ENCODE results near the gene YDJC.

Gene YDJC

GRCh38 chr22:21672107-21672629, 42.3 kb upstream of the YDJC start:
- H3K9me3 ChIP-seq (ENCODE audit: insufficient read depth, low read length) = peaks cover 6% of the 10 kb centered on the region; the same call in 1 of the 2 replicates
- H3K9ac ChIP-seq (ENCODE audit: insufficient read length, low read depth) = no peak overlapping the region
- H3K4me3 ChIP-seq (ENCODE audit: insufficient read length, low read depth) = no peak overlapping the region
- H3K36me3 ChIP-seq (ENCODE audit: insufficient read depth, insufficient read length, low read length) = peaks cover 62% of the 10 kb centered on the region
- DNase-seq (ENCODE audit: low read depth, low spot score) = no peak
- H3K27me3 ChIP-seq (ENCODE audit: insufficient read depth, insufficient read length) = no peaks in the 10 kb centered on the region
- no peaks in the 10 kb centered on the region for H3K4me1 ChIP-seq (ENCODE audit: insufficient read depth, insufficient read length)
- TF ChIP-seq YY1 (IDR thresholded peaks at IDR 0.05; ENCODE audit: insufficient read depth, insufficient read length) (no peak), SUZ12 (IDR thresholded peaks at IDR 0.05; ENCODE audit: extremely low read depth, insufficient read depth, insufficient read length) (no peak), ZNF274 (IDR thresholded peaks at IDR 0.05; ENCODE audit: low read depth, low read length) (no peak)

- Histone ChIP-seq H3K27me3 (ENCODE audit: insufficient read depth, insufficient read length) (no peaks in the 10 kb centered on the region), H3K36me3 (ENCODE audit: insufficient read depth, insufficient read length, low read length) (peaks cover 46% of the 10 kb centered on the region), H3K4me1 (ENCODE audit: insufficient read depth, insufficient read length) (no peaks in the 10 kb centered on the region), H3K9me3 (ENCODE audit: insufficient read depth, low read length) (no peaks in the 10 kb centered on the region), H3K9ac (ENCODE audit: insufficient read length, low read depth) (no peak overlapping the region), H3K4me3 (ENCODE audit: insufficient read length, low read depth) (no peak overlapping the region)
- DNase-seq (ENCODE audit: low read depth, low spot score) = no peak
- TF ChIP-seq SUZ12 (IDR thresholded peaks at IDR 0.05; ENCODE audit: extremely low read depth, insufficient read depth, insufficient read length) = no peak
- TF ChIP-seq ZNF274 (IDR thresholded peaks at IDR 0.05; ENCODE audit: low read depth, low read length) = no peak
- TF ChIP-seq YY1 (IDR thresholded peaks at IDR 0.05; ENCODE audit: insufficient read depth, insufficient read length) = no peak
These were observed 39.2 kb upstream of the YDJC start for GRCh38 chr22:21669026-21669425.

- Histone ChIP-seq H3K36me3 (ENCODE audit: insufficient read depth, insufficient read length, low read length) (peaks cover 24% of the 10 kb centered on the region), H3K4me1 (ENCODE audit: insufficient read depth, insufficient read length) (no peaks in the 10 kb centered on the region), H3K27me3 (ENCODE audit: insufficient read depth, insufficient read length) (no peaks in the 10 kb centered on the region), H3K4me3 (ENCODE audit: insufficient read length, low read depth) (peak overlapping the region; percentile 94), H3K9ac (ENCODE audit: insufficient read length, low read depth) (no peak overlapping the region), H3K9me3 (ENCODE audit: insufficient read depth, low read length) (no peaks in the 10 kb centered on the region)
- TF ChIP-seq ZNF274 (IDR thresholded peaks at IDR 0.05; ENCODE audit: low read depth, low read length) (no peak), SUZ12 (IDR thresholded peaks at IDR 0.05; ENCODE audit: extremely low read depth, insufficient read depth, insufficient read length) (no peak), YY1 (IDR thresholded peaks at IDR 0.05; ENCODE audit: insufficient read depth, insufficient read length) (no peak)
- no peak for DNase-seq (ENCODE audit: low read depth, low spot score)
These were observed 37.0 kb upstream of the YDJC start for GRCh38 chr22:21666786-21667185.

- no peak for DNase-seq (ENCODE audit: low read depth, low spot score)
- Histone ChIP-seq H3K27me3 (ENCODE audit: insufficient read depth, insufficient read length) (no peaks in the 10 kb centered on the region), H3K36me3 (ENCODE audit: insufficient read depth, insufficient read length, low read length) (peaks cover 10% of the 10 kb centered on the region)
These were observed 35.4 kb upstream of the YDJC start for GRCh38 chr22:21665047-21665851.

GRCh38 chr22:21663738-21664137, 33.9 kb upstream of the YDJC start:
- Histone ChIP-seq H3K36me3 (ENCODE audit: insufficient read depth, insufficient read length, low read length) (peaks cover 2% of the 10 kb centered on the region), H3K4me1 (ENCODE audit: insufficient read depth, insufficient read length) (no peaks in the 10 kb centered on the region), H3K9ac (ENCODE audit: insufficient read length, low read depth) (no peak overlapping the region), H3K9me3 (ENCODE audit: insufficient read depth, low read length) (no peaks in the 10 kb centered on the region), H3K4me3 (ENCODE audit: insufficient read length, low read depth) (no peak overlapping the region), H3K27me3 (ENCODE audit: insufficient read depth, insufficient read length) (no peaks in the 10 kb centered on the region)
- no peak for TF ChIP-seq ZNF274 (IDR thresholded peaks at IDR 0.05; ENCODE audit: low read depth, low read length)
- no peak for TF ChIP-seq SUZ12 (IDR thresholded peaks at IDR 0.05; ENCODE audit: extremely low read depth, insufficient read depth, insufficient read length)
- no peak for TF ChIP-seq YY1 (IDR thresholded peaks at IDR 0.05; ENCODE audit: insufficient read depth, insufficient read length)
- no peak for DNase-seq (ENCODE audit: low read depth, low spot score)

More at GRCh38 chr22:21665047-21665851, 35.4 kb upstream of the YDJC start:
- no peak for TF ChIP-seq SUZ12 (IDR thresholded peaks at IDR 0.05; ENCODE audit: extremely low read depth, insufficient read depth, insufficient read length)
- TF ChIP-seq ZNF274 (IDR thresholded peaks at IDR 0.05; ENCODE audit: low read depth, low read length) = no peak
- TF ChIP-seq YY1 (IDR thresholded peaks at IDR 0.05; ENCODE audit: insufficient read depth, insufficient read length) = no peak
- no peaks in the 10 kb centered on the region for H3K4me1 ChIP-seq (ENCODE audit: insufficient read depth, insufficient read length)
- no peaks in the 10 kb centered on the region for H3K9me3 ChIP-seq (ENCODE audit: insufficient read depth, low read length)
- H3K4me3 ChIP-seq (ENCODE audit: insufficient read length, low read depth) = peak overlapping the region; percentile 94
- H3K9ac ChIP-seq (ENCODE audit: insufficient read length, low read depth) = peak overlapping the region; percentile 94

- Histone ChIP-seq H3K4me1 (ENCODE audit: insufficient read depth, insufficient read length) (peaks cover 1% of the 10 kb centered on the region), H3K9ac (ENCODE audit: insufficient read length, low read depth) (no peak overlapping the region), H3K4me3 (ENCODE audit: insufficient read length, low read depth) (no peak overlapping the region), H3K9me3 (ENCODE audit: insufficient read depth, low read length) (no peaks in the 10 kb centered on the region), H3K27me3 (ENCODE audit: insufficient read depth, insufficient read length) (no peaks in the 10 kb centered on the region), H3K36me3 (ENCODE audit: insufficient read depth, insufficient read length, low read length) (no peaks in the 10 kb centered on the region)
- no peak for DNase-seq (ENCODE audit: low read depth, low spot score)
- TF ChIP-seq YY1 (IDR thresholded peaks at IDR 0.05; ENCODE audit: insufficient read depth, insufficient read length) = no peak
- TF ChIP-seq ZNF274 (IDR thresholded peaks at IDR 0.05; ENCODE audit: low read depth, low read length) = no peak
- TF ChIP-seq SUZ12 (IDR thresholded peaks at IDR 0.05; ENCODE audit: extremely low read depth, insufficient read depth, insufficient read length) = no peak
These were observed 32.2 kb upstream of the YDJC start for GRCh38 chr22:21661991-21662390.

- TF ChIP-seq YY1 (IDR thresholded peaks at IDR 0.05; ENCODE audit: insufficient read depth, insufficient read length) = no peak
- TF ChIP-seq SUZ12 (IDR thresholded peaks at IDR 0.05; ENCODE audit: extremely low read depth, insufficient read depth, insufficient read length) = no peak
- no peak for TF ChIP-seq ZNF274 (IDR thresholded peaks at IDR 0.05; ENCODE audit: low read depth, low read length)
- no peak for DNase-seq (ENCODE audit: low read depth, low spot score)
- Histone ChIP-seq H3K9ac (ENCODE audit: insufficient read length, low read depth) (no peak overlapping the region), H3K9me3 (ENCODE audit: insufficient read depth, low read length) (no peaks in the 10 kb centered on the region), H3K36me3 (ENCODE audit: insufficient read depth, insufficient read length, low read length) (peaks cover 2% of the 10 kb centered on the region), H3K4me3 (ENCODE audit: insufficient read length, low read depth) (no peak overlapping the region), H3K27me3 (ENCODE audit: insufficient read depth, insufficient read length) (no peaks in the 10 kb centered on the region), H3K4me1 (ENCODE audit: insufficient read depth, insufficient read length) (peaks cover 4% of the 10 kb centered on the region)
These were observed 31.1 kb upstream of the YDJC start for GRCh38 chr22:21660904-21661303.

All from NT2/D1 (cell line).